ENCODE measurements around the gene UHRF1. TPM values are rescaled to one million over a fixed set of nuclear protein-coding genes. Genes with fewer than 3 reads are reported as not detected.
"Not testable (repeated sequence)": the region's sequence is repeated elsewhere in the genome, so short reads cannot be mapped to it uniquely, and the experiment has no call there.

UHRF1 gene
- polyA plus RNA-seq, 1 of the 3 experiments (the other 2 are of a cell fraction) = 43.4 TPM

DNA sequence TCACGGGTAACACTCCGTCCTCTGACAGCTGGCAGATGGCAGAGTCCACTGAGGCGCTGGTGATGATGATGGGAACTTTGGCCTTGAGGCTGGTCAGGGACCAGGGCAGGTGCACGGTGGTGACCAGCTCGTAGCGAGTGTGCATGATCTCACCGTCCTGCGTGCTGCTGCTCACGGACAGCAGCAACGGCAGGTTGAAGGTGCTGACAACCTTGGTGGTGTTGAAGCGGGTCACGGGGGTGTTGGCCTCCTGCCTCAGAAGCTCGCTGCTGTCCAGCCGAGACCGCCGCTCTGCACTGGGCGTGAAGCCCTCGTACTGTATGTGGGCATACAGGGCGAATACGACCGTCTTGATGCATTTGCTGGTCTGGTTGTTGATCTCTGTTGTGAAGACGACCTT is 18.2 kb upstream of the UHRF1 start (continued):
- TF ChIP-seq MAX (IDR thresholded peaks at IDR 0.05; ENCODE audit: low read depth) (no peak), NRF1 (IDR thresholded peaks at IDR 0.05; ENCODE audit: low read depth, low read length) (no peak)

- H3K9me2 ChIP-seq; POLR2A ChIA-PET; H3K9ac ChIP-seq; H3K27ac ChIP-seq (ENCODE audit: low read depth in 2 of 2, low read length in 1 of 2); H3K36me3 ChIP-seq (replicated peaks in 1 of 2; ENCODE audit: control insufficient read depth in 1 of 2, insufficient read depth in 2 of 2, low read length in 1 of 2); H3K4me2 ChIP-seq; H4K20me1 ChIP-seq (ENCODE audit: insufficient read depth); H3K27me3 ChIP-seq (ENCODE audit: insufficient read depth); H3F3A ChIP-seq (replicated peaks; ENCODE audit: insufficient read depth); H3K9me3 ChIP-seq; H3K4me3 ChIP-seq (ENCODE audit: low read depth in 2 of 2, low read length in 1 of 2); H2AFZ ChIP-seq (ENCODE audit: low read depth); H3K79me2 ChIP-seq (ENCODE audit: insufficient read depth); DNase-seq; H3K4me1 ChIP-seq (ENCODE audit: control insufficient read depth in 1 of 2, insufficient read depth in 2 of 2, low read depth in 1 of 2, low read length in 1 of 2): not testable (repeated sequence)
- 89% methylated on average over 11 of the region's 11 CpGs for WGBS (ENCODE audit: low lambda C conversion rate)
- CTCF ChIA-PET = interaction anchor here (1.0 to 1.5 kb wide), 2 partner anchors 41 to 138 kb away, joined by 3 read pairs; no protein-coding TSS in a partner anchor
These were observed 16.3 kb upstream of the UHRF1 start for GRCh38 chr19:4892962-4893361.

DNA sequence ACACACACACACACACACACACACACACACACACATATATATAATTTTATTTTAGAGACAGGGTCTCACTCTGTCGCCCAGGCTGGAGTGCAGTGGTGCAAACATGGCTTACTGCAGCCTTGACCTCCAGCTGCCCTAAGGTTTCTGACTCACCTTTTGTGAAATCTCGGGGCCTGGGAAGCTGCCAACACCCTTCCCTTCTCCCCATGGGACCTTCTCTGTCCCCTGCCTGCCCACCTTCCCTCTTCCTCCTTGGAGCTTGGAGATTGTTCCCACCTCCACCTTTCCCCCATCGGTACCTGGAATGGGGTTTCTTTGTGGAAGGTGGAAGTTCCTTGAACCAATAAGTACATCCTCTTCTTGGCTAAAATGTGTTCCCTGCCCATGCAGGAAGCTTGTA is 12.9 kb upstream of the UHRF1 start:
- H3K79me2 ChIP-seq (ENCODE audit: insufficient read depth) = no peaks in the 10 kb centered on the region
- H3K4me3 ChIP-seq (ENCODE audit: low read depth in 2 of 2, low read length in 1 of 2) = no peak overlapping the region
- H3K4me2 ChIP-seq = no peak overlapping the region
- H2AFZ ChIP-seq (ENCODE audit: low read depth) = no peak overlapping the region
- WGBS (ENCODE audit: low lambda C conversion rate) = 71% methylated on average over 3 of the region's 3 CpGs
- no peak for DNase-seq
- no peaks in the 10 kb centered on the region for H3K36me3 ChIP-seq (replicated peaks in 1 of 2; ENCODE audit: control insufficient read depth in 1 of 2, insufficient read depth in 2 of 2, low read length in 1 of 2)
- no peaks in the 10 kb centered on the region for H4K20me1 ChIP-seq (ENCODE audit: insufficient read depth)
- CTCF ChIA-PET = interaction anchor here (0.5 to 2.5 kb wide), 4 partner anchors 9 to 45 kb away, joined by 3 to 10 read pairs (median 3); no protein-coding TSS in a partner anchor
- no peaks in the 10 kb centered on the region for H3F3A ChIP-seq (replicated peaks; ENCODE audit: insufficient read depth)
- H3K27ac ChIP-seq (ENCODE audit: low read depth in 2 of 2, low read length in 1 of 2) = no peak overlapping the region
- H3K27me3 ChIP-seq (ENCODE audit: insufficient read depth) = no peaks in the 10 kb centered on the region
- H3K9ac ChIP-seq = no peak overlapping the region
- H3K9me3 ChIP-seq = no peaks in the 10 kb centered on the region
- no peaks in the 10 kb centered on the region for H3K9me2 ChIP-seq
- H3K4me1 ChIP-seq (ENCODE audit: control insufficient read depth in 1 of 2, insufficient read depth in 2 of 2, low read depth in 1 of 2, low read length in 1 of 2) = no peaks in the 10 kb centered on the region
- POLR2A ChIA-PET = no interaction called here
- no peak for TF ChIP-seq RCOR1 (IDR thresholded peaks at IDR 0.05; ENCODE audit: low read length)
- TF ChIP-seq, protein P1, sequence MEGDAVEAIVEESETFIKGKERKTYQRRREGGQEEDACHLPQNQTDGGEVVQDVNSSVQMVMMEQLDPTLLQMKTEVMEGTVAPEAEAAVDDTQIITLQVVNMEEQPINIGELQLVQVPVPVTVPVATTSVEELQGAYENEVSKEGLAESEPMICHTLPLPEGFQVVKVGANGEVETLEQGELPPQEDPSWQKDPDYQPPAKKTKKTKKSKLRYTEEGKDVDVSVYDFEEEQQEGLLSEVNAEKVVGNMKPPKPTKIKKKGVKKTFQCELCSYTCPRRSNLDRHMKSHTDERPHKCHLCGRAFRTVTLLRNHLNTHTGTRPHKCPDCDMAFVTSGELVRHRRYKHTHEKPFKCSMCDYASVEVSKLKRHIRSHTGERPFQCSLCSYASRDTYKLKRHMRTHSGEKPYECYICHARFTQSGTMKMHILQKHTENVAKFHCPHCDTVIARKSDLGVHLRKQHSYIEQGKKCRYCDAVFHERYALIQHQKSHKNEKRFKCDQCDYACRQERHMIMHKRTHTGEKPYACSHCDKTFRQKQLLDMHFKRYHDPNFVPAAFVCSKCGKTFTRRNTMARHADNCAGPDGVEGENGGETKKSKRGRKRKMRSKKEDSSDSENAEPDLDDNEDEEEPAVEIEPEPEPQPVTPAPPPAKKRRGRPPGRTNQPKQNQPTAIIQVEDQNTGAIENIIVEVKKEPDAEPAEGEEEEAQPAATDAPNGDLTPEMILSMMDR (IDR thresholded peaks at IDR 0.05) = no peak
- TF ChIP-seq SMC3 (IDR thresholded peaks at IDR 0.05; ENCODE audit: low read depth, low read length) = no peak
- no peak for TF ChIP-seq EP300 (IDR thresholded peaks at IDR 0.05; ENCODE audit: borderline replicate concordance in 1 of 2, low read depth in 1 of 2, low read length in 1 of 2)
- no peak for TF ChIP-seq TAF1 (IDR thresholded peaks at IDR 0.05; ENCODE audit: borderline replicate concordance, low read depth, low read length)
- no peak for TF ChIP-seq FOXJ3 (CRISPR knock-in tag; IDR thresholded peaks at IDR 0.05)
- no peak for TF ChIP-seq GATA2 (CRISPR knock-in tag; IDR thresholded peaks at IDR 0.05)
- TF ChIP-seq CHD2 (IDR thresholded peaks at IDR 0.05; ENCODE audit: low read length, partially characterized antibody) = no peak
- no peak for TF ChIP-seq POLR2AphosphoS5 (IDR thresholded peaks at IDR 0.05; ENCODE audit: low read depth, low read length)
- TF ChIP-seq RFX5 (IDR thresholded peaks at IDR 0.05; ENCODE audit: low read length) = no peak
- no peak for TF ChIP-seq ZBTB33 (IDR thresholded peaks at IDR 0.05; ENCODE audit: borderline replicate concordance, low read depth)
- no peak for TF ChIP-seq REST (IDR thresholded peaks at IDR 0.05; ENCODE audit: low read depth, low read length)
- TF ChIP-seq TCF12 (IDR thresholded peaks at IDR 0.05) = no peak
- TF ChIP-seq JUND (IDR thresholded peaks at IDR 0.05) = no peak
- TF ChIP-seq MAX (IDR thresholded peaks at IDR 0.05; ENCODE audit: low read depth) = no peak
- no peak for TF ChIP-seq TEAD4 (IDR thresholded peaks at IDR 0.05; ENCODE audit: borderline replicate concordance, insufficient read depth)
- TF ChIP-seq, protein P2, sequence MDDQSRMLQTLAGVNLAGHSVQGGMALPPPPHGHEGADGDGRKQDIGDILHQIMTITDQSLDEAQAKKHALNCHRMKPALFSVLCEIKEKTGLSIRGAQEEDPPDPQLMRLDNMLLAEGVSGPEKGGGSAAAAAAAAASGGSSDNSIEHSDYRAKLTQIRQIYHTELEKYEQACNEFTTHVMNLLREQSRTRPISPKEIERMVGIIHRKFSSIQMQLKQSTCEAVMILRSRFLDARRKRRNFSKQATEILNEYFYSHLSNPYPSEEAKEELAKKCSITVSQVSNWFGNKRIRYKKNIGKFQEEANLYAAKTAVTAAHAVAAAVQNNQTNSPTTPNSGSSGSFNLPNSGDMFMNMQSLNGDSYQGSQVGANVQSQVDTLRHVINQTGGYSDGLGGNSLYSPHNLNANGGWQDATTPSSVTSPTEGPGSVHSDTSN (IDR thresholded peaks at IDR 0.05) = no peak

All from SK-N-SH (cell line).